HepG2 (cell line): ENCODE results near the gene CD300LF. TPM values are rescaled to one million over a fixed set of nuclear protein-coding genes. Genes with fewer than 3 reads are reported as not detected.
A peak's percentile ranks its signal among the peaks of the same experiment; 100 is the strongest.

Source experiments
- DR1 ChIP-seq: sonication (generic); formaldehyde crosslinking; IDR thresholded peaks from 2 replicates; pipeline ENCODE4 v1.8.0; 2021; ENCODE audit warnings: mild to moderate bottlenecking, missing genetic modification reagents, inconsistent platforms
- HMG20B ChIP-seq: conservative IDR thresholded peaks from 2 replicates; pipeline ENCODE4 v1.6.1; 2016; ENCODE audit warnings: missing genetic modification reagents, missing compliant biosample characterization
- HNF4G ChIP-seq, 2 experiments: sonication (generic) in 1 of 2; formaldehyde crosslinking in 1 of 2; IDR thresholded peaks; 2 replicates each; pipeline versions ENCODE4 v1.4.0 to v1.6.1; 2011 to 2020; ENCODE audit warnings: borderline replicate concordance in 2 of 2, low read depth in 2 of 2, mild to moderate bottlenecking in 2 of 2, low read length in 1 of 2, missing genetic modification reagents in 1 of 2, moderate library complexity in 1 of 2
- HOXA3 ChIP-seq: sonication (generic); formaldehyde crosslinking; IDR thresholded peaks from 2 replicates; pipeline ENCODE4 v1.5.0; 2020; ENCODE audit warnings: missing genetic modification reagents
- KDM5B ChIP-seq: sonication (generic); formaldehyde crosslinking; IDR thresholded peaks from 2 replicates; pipeline ENCODE4 v1.4.0; 2020; ENCODE audit warnings: missing genetic modification reagents, mild to moderate bottlenecking, borderline replicate concordance
- MAFF ChIP-seq: IDR thresholded peaks from 2 replicates; pipeline ENCODE4 v1.6.1; 2011; ENCODE audit warnings: low read depth, low read length, improper control_type of control experiment
- MXI1 ChIP-seq: IDR thresholded peaks from 3 replicates; pipeline ENCODE4 v1.6.1; 2012; ENCODE audit warnings: low read depth, low read length, inconsistent platforms, borderline replicate concordance
- NAIF1 ChIP-seq: sonication (generic); formaldehyde crosslinking; IDR thresholded peaks from 2 replicates; pipeline ENCODE4 v1.5.0; 2020; ENCODE audit warnings: mild to moderate bottlenecking, missing genetic modification reagents, borderline replicate concordance
- NFRKB ChIP-seq: fragments of 450-650 bp; IDR thresholded peaks from 2 replicates; pipeline ENCODE4 v1.6.1; 2017
- RFX1 ChIP-seq: fragments of 450-650 bp; IDR thresholded peaks from 2 replicates; pipeline ENCODE4 v1.6.1; 2017
- ZFP62 ChIP-seq: sonication (generic); formaldehyde crosslinking; IDR thresholded peaks from 2 replicates; pipeline ENCODE4 v1.4.0; 2020; ENCODE audit warnings: missing genetic modification reagents
- ZNF501 ChIP-seq: sonication (generic); formaldehyde crosslinking; IDR thresholded peaks from 2 replicates; pipeline ENCODE4 v1.5.1; 2020; ENCODE audit warnings: mild to moderate bottlenecking, moderate library complexity, missing genetic modification reagents
- ZNF570 ChIP-seq: sonication (generic); formaldehyde crosslinking; IDR thresholded peaks from 2 replicates; pipeline ENCODE4 v1.4.0; 2020; ENCODE audit warnings: mild to moderate bottlenecking, missing genetic modification reagents, borderline replicate concordance
- ZNF615 ChIP-seq: sonication (generic); formaldehyde crosslinking; IDR thresholded peaks from 2 replicates; pipeline ENCODE4 v1.5.0; 2020; ENCODE audit warnings: mild to moderate bottlenecking, missing genetic modification reagents, borderline replicate concordance
- polyA plus RNA-seq, 8 experiments: library from polyadenylated mRNA; depleted of rRNA in 3 of 8; stranded (reverse) in 7 of 8; unstranded in 1 of 8; fragments of >200 nt; fragmentation: Illumina TruSeq in 4 of 8; extraction: Trizol in 4 of 8; gene quantifications; 2 replicates each; pipeline versions ENCODE4 v1.2.1 to v1.2.3, GENCODE V29; 2011 to 2016; ENCODE audit warnings: low read depth in 4 of 8, missing spikeins in 1 of 8, mixed read lengths in 1 of 8; ENCODE audit not compliant: insufficient read depth in 1 of 8
- total RNA-seq, 5 experiments: library from RNA; depleted of rRNA; stranded (reverse); fragments of >200 nt; fragmentation: Illumina TruSeq; extraction: Trizol; gene quantifications; 2 replicates each; pipeline ENCODE4 v1.2.3, GENCODE V29; 2016; ENCODE audit warnings: low read depth in 1 of 5
- TF ChIP-seq, protein P1 (sequence below): sonication (generic); formaldehyde crosslinking; IDR thresholded peaks from 2 replicates; pipeline ENCODE4 v1.5.1; 2020; ENCODE audit warnings: mild to moderate bottlenecking, missing genetic modification reagents, moderate library complexity
- TF ChIP-seq, protein P2 (sequence below): sonication (generic); formaldehyde crosslinking; IDR thresholded peaks from 2 replicates; pipeline ENCODE4 v1.4.0; 2020; ENCODE audit warnings: missing genetic modification reagents
- TF ChIP-seq, protein P3 (sequence below): IDR thresholded peaks from 2 replicates; pipeline ENCODE4 v1.6.1; 2016; ENCODE audit warnings: low read depth, missing genetic modification reagents, missing compliant biosample characterization

CD300LF gene
- total and polyA plus RNA-seq, 2 of the 13 experiments (the other 11 are each of a cell fraction or from before 2014, with no cell fraction given), result not detected

DNA sequence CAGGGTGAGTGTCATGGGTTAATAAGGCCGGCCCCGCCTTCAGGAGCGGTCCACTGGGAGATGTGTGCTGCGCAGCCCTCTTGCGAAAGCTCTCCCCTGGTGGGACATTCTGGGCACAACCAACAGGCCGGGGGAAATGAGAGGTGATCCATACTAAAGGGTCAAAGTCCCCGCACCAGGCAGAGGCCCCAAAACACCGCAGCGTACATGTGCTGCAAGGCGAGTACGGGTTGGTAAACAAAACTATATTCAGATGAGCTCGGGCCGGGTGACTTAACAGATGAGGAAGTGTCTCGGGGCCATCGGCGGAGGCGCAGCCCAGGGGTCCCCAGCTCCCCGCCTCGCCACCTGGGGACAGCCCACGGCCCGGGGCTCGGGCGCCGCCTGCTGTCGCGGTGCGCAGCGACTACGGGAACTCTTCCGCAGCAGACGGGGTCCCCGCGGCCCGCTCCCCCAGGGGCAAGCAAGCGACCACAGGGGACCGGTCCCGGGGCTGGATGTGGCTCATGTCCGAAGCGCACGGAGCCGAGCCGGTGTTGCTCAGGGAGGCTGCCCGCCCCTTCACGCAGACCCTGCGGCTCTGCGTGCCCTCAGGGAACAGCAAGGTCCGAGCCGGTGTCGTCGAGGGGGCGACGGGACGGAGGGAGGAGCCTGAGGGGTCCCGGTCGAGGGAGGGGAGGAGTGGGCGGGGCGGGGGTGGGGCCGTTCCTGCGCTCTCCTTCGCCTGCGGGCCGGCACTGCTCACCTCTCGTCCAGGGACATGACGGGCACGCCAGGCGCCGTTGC is 24.0 kb upstream of the CD300LF start, which contains the start of gene RAB37 (continued):
- TF ChIP-seq DR1 (peak; percentile 40; the same call in 1 of the 2 replicates), HOXA3 (CRISPR knock-in tag) (peak; percentile 90), ZNF570 (CRISPR knock-in tag) (no peak), MXI1 (peak; percentile 96; the same call in 2 of the 3 replicates), NAIF1 (CRISPR knock-in tag) (peak; percentile 54; the same call in 1 of the 2 replicates), NFRKB (no peak), KDM5B (CRISPR knock-in tag) (peak; percentile 31), ZFP62 (CRISPR knock-in tag) (no peak), HNF4G (IDR thresholded peaks at IDR 0.05; ENCODE audit: borderline replicate concordance, low read depth, low read length) (peak; percentile 99), HNF4G (CRISPR knock-in tag; IDR thresholded peaks at IDR 0.05; ENCODE audit: borderline replicate concordance, low read depth) (peak; percentile 99), RFX1 (no peak), HMG20B (peak; percentile 93), MAFF (no peak), ZNF501 (peak; percentile 84), ZNF615 (CRISPR knock-in tag) (peak; percentile 79; the same call in 1 of the 2 replicates)
- TF ChIP-seq, protein P1, sequence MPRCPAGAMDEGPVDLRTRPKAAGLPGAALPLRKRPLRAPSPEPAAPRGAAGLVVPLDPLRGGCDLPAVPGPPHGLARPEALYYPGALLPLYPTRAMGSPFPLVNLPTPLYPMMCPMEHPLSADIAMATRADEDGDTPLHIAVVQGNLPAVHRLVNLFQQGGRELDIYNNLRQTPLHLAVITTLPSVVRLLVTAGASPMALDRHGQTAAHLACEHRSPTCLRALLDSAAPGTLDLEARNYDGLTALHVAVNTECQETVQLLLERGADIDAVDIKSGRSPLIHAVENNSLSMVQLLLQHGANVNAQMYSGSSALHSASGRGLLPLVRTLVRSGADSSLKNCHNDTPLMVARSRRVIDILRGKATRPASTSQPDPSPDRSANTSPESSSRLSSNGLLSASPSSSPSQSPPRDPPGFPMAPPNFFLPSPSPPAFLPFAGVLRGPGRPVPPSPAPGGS (CRISPR knock-in tag), result peak; percentile 89; the same call in 1 of the 2 replicates
- TF ChIP-seq, protein P2, sequence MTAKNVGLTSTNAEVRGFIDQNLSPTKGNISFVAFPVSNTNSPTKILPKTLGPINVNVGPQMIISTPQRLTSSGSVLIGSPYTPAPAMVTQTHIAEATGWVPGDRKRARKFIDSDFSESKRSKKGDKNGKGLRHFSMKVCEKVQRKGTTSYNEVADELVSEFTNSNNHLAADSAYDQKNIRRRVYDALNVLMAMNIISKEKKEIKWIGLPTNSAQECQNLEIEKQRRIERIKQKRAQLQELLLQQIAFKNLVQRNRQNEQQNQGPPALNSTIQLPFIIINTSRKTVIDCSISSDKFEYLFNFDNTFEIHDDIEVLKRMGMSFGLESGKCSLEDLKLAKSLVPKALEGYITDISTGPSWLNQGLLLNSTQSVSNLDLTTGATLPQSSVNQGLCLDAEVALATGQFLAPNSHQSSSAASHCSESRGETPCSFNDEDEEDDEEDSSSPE (CRISPR knock-in tag), result peak; percentile 76
- TF ChIP-seq, protein P3, sequence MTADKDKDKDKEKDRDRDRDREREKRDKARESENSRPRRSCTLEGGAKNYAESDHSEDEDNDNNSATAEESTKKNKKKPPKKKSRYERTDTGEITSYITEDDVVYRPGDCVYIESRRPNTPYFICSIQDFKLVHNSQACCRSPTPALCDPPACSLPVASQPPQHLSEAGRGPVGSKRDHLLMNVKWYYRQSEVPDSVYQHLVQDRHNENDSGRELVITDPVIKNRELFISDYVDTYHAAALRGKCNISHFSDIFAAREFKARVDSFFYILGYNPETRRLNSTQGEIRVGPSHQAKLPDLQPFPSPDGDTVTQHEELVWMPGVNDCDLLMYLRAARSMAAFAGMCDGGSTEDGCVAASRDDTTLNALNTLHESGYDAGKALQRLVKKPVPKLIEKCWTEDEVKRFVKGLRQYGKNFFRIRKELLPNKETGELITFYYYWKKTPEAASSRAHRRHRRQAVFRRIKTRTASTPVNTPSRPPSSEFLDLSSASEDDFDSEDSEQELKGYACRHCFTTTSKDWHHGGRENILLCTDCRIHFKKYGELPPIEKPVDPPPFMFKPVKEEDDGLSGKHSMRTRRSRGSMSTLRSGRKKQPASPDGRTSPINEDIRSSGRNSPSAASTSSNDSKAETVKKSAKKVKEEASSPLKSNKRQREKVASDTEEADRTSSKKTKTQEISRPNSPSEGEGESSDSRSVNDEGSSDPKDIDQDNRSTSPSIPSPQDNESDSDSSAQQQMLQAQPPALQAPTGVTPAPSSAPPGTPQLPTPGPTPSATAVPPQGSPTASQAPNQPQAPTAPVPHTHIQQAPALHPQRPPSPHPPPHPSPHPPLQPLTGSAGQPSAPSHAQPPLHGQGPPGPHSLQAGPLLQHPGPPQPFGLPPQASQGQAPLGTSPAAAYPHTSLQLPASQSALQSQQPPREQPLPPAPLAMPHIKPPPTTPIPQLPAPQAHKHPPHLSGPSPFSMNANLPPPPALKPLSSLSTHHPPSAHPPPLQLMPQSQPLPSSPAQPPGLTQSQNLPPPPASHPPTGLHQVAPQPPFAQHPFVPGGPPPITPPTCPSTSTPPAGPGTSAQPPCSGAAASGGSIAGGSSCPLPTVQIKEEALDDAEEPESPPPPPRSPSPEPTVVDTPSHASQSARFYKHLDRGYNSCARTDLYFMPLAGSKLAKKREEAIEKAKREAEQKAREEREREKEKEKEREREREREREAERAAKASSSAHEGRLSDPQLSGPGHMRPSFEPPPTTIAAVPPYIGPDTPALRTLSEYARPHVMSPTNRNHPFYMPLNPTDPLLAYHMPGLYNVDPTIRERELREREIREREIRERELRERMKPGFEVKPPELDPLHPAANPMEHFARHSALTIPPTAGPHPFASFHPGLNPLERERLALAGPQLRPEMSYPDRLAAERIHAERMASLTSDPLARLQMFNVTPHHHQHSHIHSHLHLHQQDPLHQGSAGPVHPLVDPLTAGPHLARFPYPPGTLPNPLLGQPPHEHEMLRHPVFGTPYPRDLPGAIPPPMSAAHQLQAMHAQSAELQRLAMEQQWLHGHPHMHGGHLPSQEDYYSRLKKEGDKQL, result peak; percentile 55; the same call in 1 of the 2 replicates
